Measurements from ENCODE around the gene EPSTI1.

The EPSTI1 gene

GRCh38 chr13:42849200-42849599 lies 142.8 kb downstream of the EPSTI1 start:
- DNase-seq (ENCODE audit: low read depth): no peak

GRCh38 chr13:42847891-42848663 lies 144.0 kb downstream of the EPSTI1 start:
- no peak for DNase-seq (ENCODE audit: low read depth)

DNA sequence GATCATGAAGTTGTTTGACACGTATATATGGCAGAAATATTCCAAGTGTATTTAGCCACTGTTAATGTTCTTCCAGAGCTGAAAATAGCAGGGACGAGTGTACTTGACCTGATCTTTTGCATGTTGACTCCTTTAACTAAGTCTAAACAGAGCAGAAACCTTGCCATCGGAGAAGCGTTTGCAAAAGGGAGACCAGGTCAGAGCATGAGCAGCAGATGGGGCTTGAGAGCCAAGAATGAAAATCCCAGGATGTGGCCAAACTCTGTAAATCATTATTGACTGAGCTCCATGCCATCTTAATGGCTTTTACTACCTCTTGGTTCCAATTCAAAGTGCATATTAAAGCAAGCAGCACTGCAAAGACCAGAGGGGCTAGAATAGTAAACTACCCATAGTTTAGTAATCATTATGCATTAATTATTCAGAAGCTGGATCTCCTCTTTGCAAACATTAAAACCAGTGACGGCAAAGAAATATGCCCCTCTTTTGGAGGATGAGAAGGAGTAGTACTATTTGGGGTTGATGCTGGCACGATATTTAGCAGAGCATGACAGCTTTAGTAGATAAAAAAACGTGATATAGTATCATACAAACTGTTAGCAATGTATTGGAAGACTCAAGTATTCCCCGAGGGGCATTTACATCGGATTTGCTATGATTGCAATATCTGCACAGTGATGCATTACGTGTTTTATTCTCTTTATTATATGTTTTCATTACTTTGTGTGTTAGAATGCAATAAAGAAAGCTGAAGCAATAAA lies 154.9 kb downstream of the EPSTI1 start:
- DNase-seq (ENCODE audit: low read depth): no peak

Measured in activated T-cell treated with anti-CD3 and anti-CD28 coated beads for 1 hour (primary cell).